GM23338 (cell line): ENCODE results near the gene OXNAD1. TPM values are rescaled to one million over a fixed set of nuclear protein-coding genes. Genes with fewer than 3 reads are reported as not detected.

Experiments used
- ATAC-seq: fragments of 200-7000 bp; cut with Tn5 transposase; 3 replicates; pipeline ENCODE4 v1.9.1; 2020
- DNase-seq: peaks from one replicate; pipeline ENCODE4 v3.0.0-alpha.2; 2015; ENCODE audit warnings: low spot score
- H2AFZ ChIP-seq: fragments of 200-600 bp; sonication (generic); 2 replicates; pipeline ENCODE4 v1.8.0; 2016; ENCODE audit warnings: antibody characterized with exemption, mild to moderate bottlenecking, moderate library complexity
- H3F3A ChIP-seq: fragments of 200-600 bp; sonication (generic); replicated peaks from 2 replicates; pipeline ENCODE4 v1.8.0; 2017; ENCODE audit warnings: antibody characterized with exemption, mixed run types, low read depth
- H3K27ac ChIP-seq: fragments of 200-600 bp; sonication (generic); 2 replicates; pipeline ENCODE4 v1.6.1; 2016; ENCODE audit warnings: low read depth
- H3K27me3 ChIP-seq: fragments of 200-600 bp; sonication (generic); 2 replicates; pipeline ENCODE4 v1.8.0; 2016; ENCODE audit warnings: mild to moderate bottlenecking, mixed run types, moderate library complexity; ENCODE audit not compliant: insufficient read depth
- H3K36me3 ChIP-seq: fragments of 200-600 bp; sonication (generic); 2 replicates; pipeline ENCODE4 v1.8.0; 2016; ENCODE audit warnings: mild to moderate bottlenecking; ENCODE audit not compliant: insufficient read depth
- H3K4me1 ChIP-seq: fragments of 200-600 bp; sonication (generic); 2 replicates; pipeline ENCODE4 v1.8.0; 2016; ENCODE audit warnings: mild to moderate bottlenecking, moderate library complexity; ENCODE audit not compliant: insufficient read depth
- H3K4me2 ChIP-seq: fragments of 200-600 bp; sonication (generic); 2 replicates; pipeline ENCODE4 v1.7.1; 2017; ENCODE audit warnings: mixed run types
- H3K4me3 ChIP-seq: fragments of 200-600 bp; sonication (generic); 2 replicates; pipeline ENCODE4 v1.6.1; 2016; ENCODE audit warnings: mixed run types
- H3K79me2 ChIP-seq: fragments of 200-600 bp; sonication (generic); replicated peaks from 2 replicates; pipeline ENCODE4 v1.8.0; 2017; ENCODE audit warnings: mild to moderate bottlenecking; ENCODE audit not compliant: insufficient read depth
- H3K9me2 ChIP-seq: fragments of 200-600 bp; sonication (generic); 2 replicates; pipeline ENCODE4 v1.8.0; 2017; ENCODE audit not compliant: insufficient read depth
- H4K20me1 ChIP-seq: fragments of 200-600 bp; sonication (generic); replicated peaks from 2 replicates; pipeline ENCODE4 v1.8.0; 2017; ENCODE audit warnings: mild to moderate bottlenecking; ENCODE audit not compliant: insufficient read depth
- H3K27ac Mint-ChIP-seq: 2 replicates; pipeline ENCODE4 v1.8.0; 2020; ENCODE audit warnings: inconsistent platforms, mild to moderate bottlenecking, moderate library complexity, mixed read lengths
- H3K27me3 Mint-ChIP-seq: 3 replicates; pipeline ENCODE4 v1.8.0; 2022; ENCODE audit warnings: low read depth, mild to moderate bottlenecking, moderate library complexity, mixed read lengths, inconsistent platforms; ENCODE audit not compliant: insufficient read depth, poor library complexity
- H3K36me3 Mint-ChIP-seq: 3 replicates; pipeline ENCODE4 v1.8.0; 2021; ENCODE audit warnings: low read depth, mild to moderate bottlenecking, inconsistent platforms, moderate library complexity, mixed read lengths
- H3K4me1 Mint-ChIP-seq: 3 replicates; pipeline ENCODE4 v1.8.0; 2020; ENCODE audit warnings: mild to moderate bottlenecking, inconsistent platforms, mixed read lengths
- H3K4me3 Mint-ChIP-seq: 3 replicates; pipeline ENCODE4 v1.8.0; 2021; ENCODE audit warnings: moderate library complexity, mild to moderate bottlenecking, inconsistent platforms, mixed read lengths
- H3K9me3 Mint-ChIP-seq: 3 replicates; pipeline ENCODE4 v1.8.0; 2020; ENCODE audit warnings: moderate library complexity, mild to moderate bottlenecking, inconsistent platforms, mixed read lengths
- CREB1 ChIP-seq: fragments of 250-450 bp; sonication (Bioruptor Pico); IDR thresholded peaks from 2 replicates; pipeline ENCODE4 v1.5.0; 2020; ENCODE audit warnings: low read depth, mild to moderate bottlenecking, moderate library complexity
- CTCF ChIP-seq, 2 experiments: fragments of 200-600 bp in 1 of 2; sonication (generic) in 1 of 2; conservative IDR thresholded peaks; 2 replicates each; pipeline versions ENCODE4 v1.5.1 to v1.6.1; 2016 to 2017; ENCODE audit warnings: antibody characterized with exemption in 2 of 2, low read depth in 2 of 2, mild to moderate bottlenecking in 2 of 2, moderate library complexity in 1 of 2
- ETS1 ChIP-seq: IDR thresholded peaks from 2 replicates; pipeline ENCODE4 v1.6.1; 2016; ENCODE audit warnings: antibody characterized with exemption
- EZH2 ChIP-seq: fragments of 200-600 bp; sonication (generic); IDR thresholded peaks from one replicate; pipeline ENCODE4 v1.8.0; 2017; ENCODE audit warnings: antibody characterized with exemption, mild to moderate bottlenecking, low read depth; ENCODE audit not compliant: unreplicated experiment
- EZH2phosphoT487 ChIP-seq: fragments of 200-600 bp; sonication (generic); IDR thresholded peaks from one replicate; pipeline ENCODE4 v1.8.1; 2018; ENCODE audit warnings: antibody characterized with exemption; ENCODE audit not compliant: unreplicated experiment
- JUNB ChIP-seq: IDR thresholded peaks from one replicate; pipeline ENCODE4 v1.6.1; 2016; ENCODE audit warnings: antibody characterized with exemption; ENCODE audit not compliant: unreplicated experiment
- NANOG ChIP-seq: IDR thresholded peaks from 2 replicates; pipeline ENCODE4 v1.6.1; 2016; ENCODE audit warnings: antibody characterized with exemption, borderline replicate concordance
- POLR2AphosphoS5 ChIP-seq: IDR thresholded peaks from 2 replicates; pipeline ENCODE4 v1.6.1; 2016; ENCODE audit warnings: antibody characterized with exemption, low read depth
- REST ChIP-seq: IDR thresholded peaks from one replicate; pipeline ENCODE4 v1.6.1; 2018; ENCODE audit warnings: antibody characterized with exemption; ENCODE audit not compliant: unreplicated experiment
- STAT1 ChIP-seq: IDR thresholded peaks from one replicate; pipeline ENCODE4 v1.6.1; 2016; ENCODE audit warnings: antibody characterized with exemption; ENCODE audit not compliant: unreplicated experiment
- ZNF114 ChIP-seq: fragments of 250-450 bp; sonication (Bioruptor Pico); IDR thresholded peaks from 2 replicates; pipeline ENCODE4 v1.5.0; 2020; ENCODE audit warnings: mild to moderate bottlenecking, moderate library complexity
- ZNF331 ChIP-seq: fragments of 250-450 bp; sonication (Bioruptor Pico); IDR thresholded peaks from 2 replicates; pipeline ENCODE4 v1.5.0; 2020; ENCODE audit warnings: low read depth, mild to moderate bottlenecking, moderate library complexity
- polyA plus RNA-seq: library from polyadenylated mRNA; unstranded; fragments of >200 nt; fragmentation: Nextera tagmentation; extraction: Ambion mirVana; gene quantifications from 2 replicates; pipeline ENCODE4 v1.2.1, GENCODE V29; 2016
- total RNA-seq: library from RNA; depleted of rRNA; stranded (reverse); fragments of >200 nt; shearing (Covaris generic); gene quantifications from 2 replicates; pipeline ENCODE4 v1.2.3, GENCODE V29; 2014
- TF ChIP-seq, protein P1 (sequence below): fragments of 250-450 bp; sonication (Bioruptor Pico); IDR thresholded peaks from 2 replicates; pipeline ENCODE4 v1.5.0; 2020; ENCODE audit warnings: mild to moderate bottlenecking, moderate library complexity

The OXNAD1 gene
- total and polyA plus RNA-seq, 2 experiments from 2014 or later: 22.9 to 34.2 TPM

DNA sequence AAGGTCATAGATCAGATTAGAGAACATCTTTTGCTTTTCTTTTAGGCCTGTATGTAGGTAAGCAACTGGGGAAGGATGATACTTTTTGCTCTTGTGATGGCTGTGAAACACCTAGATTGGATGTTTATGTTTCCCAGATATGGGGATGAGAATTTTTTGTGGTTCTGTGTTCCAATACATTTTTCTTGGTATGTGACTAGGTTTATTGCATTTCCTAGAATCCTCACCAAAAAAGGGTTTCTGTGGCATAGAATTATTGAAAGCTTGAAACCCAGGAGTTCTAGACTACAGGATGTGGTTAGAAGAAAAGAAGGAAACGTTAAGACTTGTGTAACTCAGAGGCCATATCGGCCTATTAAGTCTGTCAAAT, 25.8 kb downstream of the OXNAD1 start:
- Mint-ChIP-seq H3K27ac (0 out of 2 replicates have a peak overlapping the region, but pooled peaks have one; percentile 32), H3K9me3 (no peaks in the 10 kb centered on the region; the same call in 1 of the 3 replicates), H3K27me3 (no peaks in the 10 kb centered on the region), H3K36me3 (peaks cover 49% of the 10 kb centered on the region), H3K4me3 (no peak overlapping the region), H3K4me1 (no peaks in the 10 kb centered on the region)
- Histone ChIP-seq H3K4me1 (no peaks in the 10 kb centered on the region), H3K4me3 (no peak overlapping the region), H2AFZ (no peak overlapping the region), H3K27ac (no peak overlapping the region), H4K20me1 (no peaks in the 10 kb centered on the region), H3K27me3 (no peaks in the 10 kb centered on the region), H3K4me2 (no peak overlapping the region), H3K79me2 (peaks cover 28% of the 10 kb centered on the region), H3K9me2 (no peaks in the 10 kb centered on the region), H3K36me3 (peaks cover 8% of the 10 kb centered on the region), H3F3A (no peaks in the 10 kb centered on the region)
- DNase-seq (no peak), ATAC-seq (no peak)
- TF ChIP-seq ZNF331 (CRISPR knock-in tag): no peak
- TF ChIP-seq JUNB: no peak
- TF ChIP-seq POLR2AphosphoS5: no peak
- no peak for TF ChIP-seq ZNF114 (CRISPR knock-in tag)
- no peak for TF ChIP-seq CREB1
- no peak for TF ChIP-seq EZH2phosphoT487
- no peak for TF ChIP-seq STAT1
- no peak for TF ChIP-seq CTCF (conservative IDR thresholded peaks at IDR 0.05; ENCODE audit: low read depth in 2 of 2)
- TF ChIP-seq EZH2: no peak
- TF ChIP-seq, protein P1, sequence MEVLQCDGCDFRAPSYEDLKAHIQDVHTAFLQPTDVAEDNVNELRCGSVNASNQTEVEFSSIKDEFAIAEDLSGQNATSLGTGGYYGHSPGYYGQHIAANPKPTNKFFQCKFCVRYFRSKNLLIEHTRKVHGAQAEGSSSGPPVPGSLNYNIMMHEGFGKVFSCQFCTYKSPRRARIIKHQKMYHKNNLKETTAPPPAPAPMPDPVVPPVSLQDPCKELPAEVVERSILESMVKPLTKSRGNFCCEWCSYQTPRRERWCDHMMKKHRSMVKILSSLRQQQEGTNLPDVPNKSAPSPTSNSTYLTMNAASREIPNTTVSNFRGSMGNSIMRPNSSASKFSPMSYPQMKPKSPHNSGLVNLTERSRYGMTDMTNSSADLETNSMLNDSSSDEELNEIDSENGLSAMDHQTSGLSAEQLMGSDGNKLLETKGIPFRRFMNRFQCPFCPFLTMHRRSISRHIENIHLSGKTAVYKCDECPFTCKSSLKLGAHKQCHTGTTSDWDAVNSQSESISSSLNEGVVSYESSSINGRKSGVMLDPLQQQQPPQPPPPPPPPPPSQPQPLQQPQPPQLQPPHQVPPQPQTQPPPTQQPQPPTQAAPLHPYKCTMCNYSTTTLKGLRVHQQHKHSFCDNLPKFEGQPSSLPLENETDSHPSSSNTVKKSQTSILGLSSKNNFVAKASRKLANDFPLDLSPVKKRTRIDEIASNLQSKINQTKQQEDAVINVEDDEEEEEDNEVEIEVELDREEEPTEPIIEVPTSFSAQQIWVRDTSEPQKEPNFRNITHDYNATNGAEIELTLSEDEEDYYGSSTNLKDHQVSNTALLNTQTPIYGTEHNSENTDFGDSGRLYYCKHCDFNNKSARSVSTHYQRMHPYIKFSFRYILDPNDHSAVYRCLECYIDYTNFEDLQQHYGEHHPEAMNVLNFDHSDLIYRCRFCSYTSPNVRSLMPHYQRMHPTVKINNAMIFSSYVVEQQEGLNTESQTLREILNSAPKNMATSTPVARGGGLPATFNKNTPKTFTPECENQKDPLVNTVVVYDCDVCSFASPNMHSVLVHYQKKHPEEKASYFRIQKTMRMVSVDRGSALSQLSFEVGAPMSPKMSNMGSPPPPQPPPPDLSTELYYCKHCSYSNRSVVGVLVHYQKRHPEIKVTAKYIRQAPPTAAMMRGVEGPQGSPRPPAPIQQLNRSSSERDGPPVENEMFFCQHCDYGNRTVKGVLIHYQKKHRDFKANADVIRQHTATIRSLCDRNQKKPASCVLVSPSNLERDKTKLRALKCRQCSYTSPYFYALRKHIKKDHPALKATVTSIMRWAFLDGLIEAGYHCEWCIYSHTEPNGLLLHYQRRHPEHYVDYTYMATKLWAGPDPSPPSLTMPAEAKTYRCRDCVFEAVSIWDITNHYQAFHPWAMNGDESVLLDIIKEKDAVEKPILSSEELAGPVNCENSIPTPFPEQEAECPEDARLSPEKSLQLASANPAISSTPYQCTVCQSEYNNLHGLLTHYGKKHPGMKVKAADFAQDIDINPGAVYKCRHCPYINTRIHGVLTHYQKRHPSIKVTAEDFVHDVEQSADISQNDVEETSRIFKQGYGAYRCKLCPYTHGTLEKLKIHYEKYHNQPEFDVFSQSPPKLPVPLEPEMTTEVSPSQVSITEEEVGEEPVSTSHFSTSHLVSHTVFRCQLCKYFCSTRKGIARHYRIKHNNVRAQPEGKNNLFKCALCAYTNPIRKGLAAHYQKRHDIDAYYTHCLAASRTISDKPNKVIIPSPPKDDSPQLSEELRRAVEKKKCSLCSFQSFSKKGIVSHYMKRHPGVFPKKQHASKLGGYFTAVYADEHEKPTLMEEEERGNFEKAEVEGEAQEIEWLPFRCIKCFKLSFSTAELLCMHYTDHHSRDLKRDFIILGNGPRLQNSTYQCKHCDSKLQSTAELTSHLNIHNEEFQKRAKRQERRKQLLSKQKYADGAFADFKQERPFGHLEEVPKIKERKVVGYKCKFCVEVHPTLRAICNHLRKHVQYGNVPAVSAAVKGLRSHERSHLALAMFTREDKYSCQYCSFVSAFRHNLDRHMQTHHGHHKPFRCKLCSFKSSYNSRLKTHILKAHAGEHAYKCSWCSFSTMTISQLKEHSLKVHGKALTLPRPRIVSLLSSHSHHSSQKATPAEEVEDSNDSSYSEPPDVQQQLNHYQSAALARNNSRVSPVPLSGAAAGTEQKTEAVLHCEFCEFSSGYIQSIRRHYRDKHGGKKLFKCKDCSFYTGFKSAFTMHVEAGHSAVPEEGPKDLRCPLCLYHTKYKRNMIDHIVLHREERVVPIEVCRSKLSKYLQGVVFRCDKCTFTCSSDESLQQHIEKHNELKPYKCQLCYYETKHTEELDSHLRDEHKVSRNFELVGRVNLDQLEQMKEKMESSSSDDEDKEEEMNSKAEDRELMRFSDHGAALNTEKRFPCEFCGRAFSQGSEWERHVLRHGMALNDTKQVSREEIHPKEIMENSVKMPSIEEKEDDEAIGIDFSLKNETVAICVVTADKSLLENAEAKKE (CRISPR knock-in tag): no peak
- no peak for TF ChIP-seq ETS1
- no peak for TF ChIP-seq NANOG
- no peak for TF ChIP-seq REST
